ENCODE measurements around the gene SEMA4D. TPM values are rescaled to one million over a fixed set of nuclear protein-coding genes. Genes with fewer than 3 reads are reported as not detected.

SEMA4D gene
- total and polyA plus RNA-seq, 2 of the 13 experiments (the other 11 are each of a cell fraction or from before 2014, with no cell fraction given) = 0.13 to 0.16 TPM

DNA sequence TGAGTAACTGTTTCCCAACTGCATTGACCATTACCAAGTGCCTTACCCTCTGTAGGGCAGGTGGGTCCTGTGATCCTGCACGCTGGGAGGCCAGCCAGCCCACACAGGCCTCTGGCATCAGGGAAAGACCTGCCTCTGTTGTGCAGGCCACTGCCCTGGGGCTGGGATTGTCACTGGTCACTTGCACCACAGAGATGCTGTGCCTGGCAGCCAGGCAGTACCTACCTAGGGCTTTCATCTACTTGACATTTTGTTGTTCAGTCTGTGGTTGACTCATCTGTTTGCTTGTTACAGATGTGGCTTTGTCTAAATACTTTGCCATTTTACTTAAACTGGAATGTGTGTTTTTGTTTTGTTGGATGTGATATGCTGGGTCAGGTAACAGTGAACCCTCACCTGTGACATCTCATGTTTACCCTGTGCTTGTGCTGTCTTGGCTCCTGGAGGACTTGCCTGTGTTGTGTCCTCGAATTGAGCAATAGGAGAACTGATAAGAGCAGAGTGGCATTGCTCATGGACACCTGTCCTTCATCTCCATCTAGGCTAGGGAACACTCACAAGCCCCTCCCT is 146.8 kb downstream of the SEMA4D start (continued):
- peak; percentile 91 for TF ChIP-seq TEAD3 (CRISPR knock-in tag; optimal IDR thresholded peaks at IDR 0.05; ENCODE audit: borderline replicate concordance)
- peak; percentile 77 for TF ChIP-seq HNF4A (CRISPR knock-in tag; IDR thresholded peaks at IDR 0.05)
- TF ChIP-seq ZNF749 (CRISPR knock-in tag; IDR thresholded peaks at IDR 0.05; ENCODE audit: borderline replicate concordance) = no peak
- TF ChIP-seq, protein P1, sequence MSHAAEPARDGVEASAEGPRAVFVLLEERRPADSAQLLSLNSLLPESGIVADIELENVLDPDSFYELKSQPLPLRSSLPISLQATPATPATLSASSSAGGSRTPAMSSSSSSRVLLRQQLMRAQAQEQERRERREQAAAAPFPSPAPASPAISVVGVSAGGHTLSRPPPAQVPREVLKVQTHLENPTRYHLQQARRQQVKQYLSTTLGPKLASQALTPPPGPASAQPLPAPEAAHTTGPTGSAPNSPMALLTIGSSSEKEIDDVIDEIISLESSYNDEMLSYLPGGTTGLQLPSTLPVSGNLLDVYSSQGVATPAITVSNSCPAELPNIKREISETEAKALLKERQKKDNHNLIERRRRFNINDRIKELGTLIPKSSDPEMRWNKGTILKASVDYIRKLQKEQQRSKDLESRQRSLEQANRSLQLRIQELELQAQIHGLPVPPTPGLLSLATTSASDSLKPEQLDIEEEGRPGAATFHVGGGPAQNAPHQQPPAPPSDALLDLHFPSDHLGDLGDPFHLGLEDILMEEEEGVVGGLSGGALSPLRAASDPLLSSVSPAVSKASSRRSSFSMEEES (CRISPR knock-in tag; IDR thresholded peaks at IDR 0.05) = peak; percentile 71; the same call in 1 of the 2 replicates
- peak in 1 of 2 experiments; percentile 85; a peak in 2 of 4 replicates for TF ChIP-seq EP300 (IDR thresholded peaks at IDR 0.05; ENCODE audit: low read depth in 2 of 2, low read length in 2 of 2)
- peak; percentile 77 for TF ChIP-seq EP300 (CRISPR knock-in tag; IDR thresholded peaks at IDR 0.05; ENCODE audit: borderline replicate concordance)
- TF ChIP-seq, protein P2, sequence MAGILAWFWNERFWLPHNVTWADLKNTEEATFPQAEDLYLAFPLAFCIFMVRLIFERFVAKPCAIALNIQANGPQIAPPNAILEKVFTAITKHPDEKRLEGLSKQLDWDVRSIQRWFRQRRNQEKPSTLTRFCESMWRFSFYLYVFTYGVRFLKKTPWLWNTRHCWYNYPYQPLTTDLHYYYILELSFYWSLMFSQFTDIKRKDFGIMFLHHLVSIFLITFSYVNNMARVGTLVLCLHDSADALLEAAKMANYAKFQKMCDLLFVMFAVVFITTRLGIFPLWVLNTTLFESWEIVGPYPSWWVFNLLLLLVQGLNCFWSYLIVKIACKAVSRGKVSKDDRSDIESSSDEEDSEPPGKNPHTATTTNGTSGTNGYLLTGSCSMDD (CRISPR knock-in tag; IDR thresholded peaks at IDR 0.05) = no peak
- no peak for TF ChIP-seq ZNF598 (CRISPR knock-in tag; IDR thresholded peaks at IDR 0.05; ENCODE audit: borderline replicate concordance)
- peak; percentile 92; the same call in 1 of the 2 replicates for TF ChIP-seq FOXJ3 (CRISPR knock-in tag; IDR thresholded peaks at IDR 0.05; ENCODE audit: borderline replicate concordance)
- TF ChIP-seq, protein P3, sequence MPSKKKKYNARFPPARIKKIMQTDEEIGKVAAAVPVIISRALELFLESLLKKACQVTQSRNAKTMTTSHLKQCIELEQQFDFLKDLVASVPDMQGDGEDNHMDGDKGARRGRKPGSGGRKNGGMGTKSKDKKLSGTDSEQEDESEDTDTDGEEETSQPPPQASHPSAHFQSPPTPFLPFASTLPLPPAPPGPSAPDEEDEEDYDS (CRISPR knock-in tag; IDR thresholded peaks at IDR 0.05) = peak; percentile 49; the same call in 1 of the 2 replicates
- TF ChIP-seq ZNF33B (CRISPR knock-in tag; IDR thresholded peaks at IDR 0.05) = no peak
- TF ChIP-seq, protein P4, sequence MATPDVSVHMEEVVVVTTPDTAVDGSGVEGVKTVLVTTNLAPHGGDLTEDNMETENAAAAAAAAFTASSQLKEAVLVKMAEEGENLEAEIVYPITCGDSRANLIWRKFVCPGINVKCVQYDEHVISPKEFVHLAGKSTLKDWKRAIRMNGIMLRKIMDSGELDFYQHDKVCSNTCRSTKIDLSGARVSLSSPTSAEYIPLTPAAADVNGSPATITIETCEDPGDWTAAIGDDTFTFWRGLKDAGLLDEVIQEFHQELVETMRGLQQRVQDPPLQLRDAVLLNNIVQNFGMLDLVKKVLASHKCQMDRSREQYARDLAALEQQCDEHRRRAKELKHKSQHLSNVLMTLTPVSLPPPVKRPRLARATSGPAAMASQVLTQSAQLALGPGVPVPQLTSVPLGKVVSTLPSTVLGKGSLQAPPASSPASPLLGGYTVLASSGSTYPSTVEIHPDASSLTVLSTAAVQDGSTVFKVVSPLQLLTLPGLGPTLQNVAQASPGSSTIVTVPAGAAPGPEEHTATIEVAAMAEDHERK (CRISPR knock-in tag; IDR thresholded peaks at IDR 0.05; ENCODE audit: low read depth) = 0 out of 2 replicates have a peak, but pooled peaks have one; percentile 34
- TF ChIP-seq SOX13 (IDR thresholded peaks at IDR 0.05) = peak; percentile 86
- TF ChIP-seq SOX13 (CRISPR knock-in tag; conservative IDR thresholded peaks at IDR 0.05 in 1 of 2, IDR thresholded peaks at IDR 0.05 in 1 of 2) = peak in 1 of 2 experiments; percentile 96; a peak in 2 of 4 replicates
- TF ChIP-seq ZBTB38 (CRISPR knock-in tag; IDR thresholded peaks at IDR 0.05) = no peak
- TF ChIP-seq SIX1 (CRISPR knock-in tag; IDR thresholded peaks at IDR 0.05; ENCODE audit: borderline replicate concordance) = peak; percentile 94; the same call in 1 of the 2 replicates
- TF ChIP-seq NR2C2 (CRISPR knock-in tag; IDR thresholded peaks at IDR 0.05; ENCODE audit: borderline replicate concordance) = peak; percentile 86
- peak; percentile 61; the same call in 1 of the 2 replicates for TF ChIP-seq DPF2 (CRISPR knock-in tag; IDR thresholded peaks at IDR 0.05; ENCODE audit: borderline replicate concordance, low read depth)
- 0 out of 2 replicates have a peak, but pooled peaks have one; percentile 34 for TF ChIP-seq ZNF747 (CRISPR knock-in tag; IDR thresholded peaks at IDR 0.05; ENCODE audit: borderline replicate concordance)
- TF ChIP-seq, protein P5, sequence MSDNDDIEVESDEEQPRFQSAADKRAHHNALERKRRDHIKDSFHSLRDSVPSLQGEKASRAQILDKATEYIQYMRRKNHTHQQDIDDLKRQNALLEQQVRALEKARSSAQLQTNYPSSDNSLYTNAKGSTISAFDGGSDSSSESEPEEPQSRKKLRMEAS (IDR thresholded peaks at IDR 0.05) = peak; percentile 63
- no peak for TF ChIP-seq THYN1 (CRISPR knock-in tag; IDR thresholded peaks at IDR 0.05; ENCODE audit: borderline replicate concordance, low read depth)
- peak; percentile 72; the same call in 1 of the 2 replicates for TF ChIP-seq ZKSCAN8 (CRISPR knock-in tag; IDR thresholded peaks at IDR 0.05; ENCODE audit: borderline replicate concordance)
- TF ChIP-seq, protein P6, sequence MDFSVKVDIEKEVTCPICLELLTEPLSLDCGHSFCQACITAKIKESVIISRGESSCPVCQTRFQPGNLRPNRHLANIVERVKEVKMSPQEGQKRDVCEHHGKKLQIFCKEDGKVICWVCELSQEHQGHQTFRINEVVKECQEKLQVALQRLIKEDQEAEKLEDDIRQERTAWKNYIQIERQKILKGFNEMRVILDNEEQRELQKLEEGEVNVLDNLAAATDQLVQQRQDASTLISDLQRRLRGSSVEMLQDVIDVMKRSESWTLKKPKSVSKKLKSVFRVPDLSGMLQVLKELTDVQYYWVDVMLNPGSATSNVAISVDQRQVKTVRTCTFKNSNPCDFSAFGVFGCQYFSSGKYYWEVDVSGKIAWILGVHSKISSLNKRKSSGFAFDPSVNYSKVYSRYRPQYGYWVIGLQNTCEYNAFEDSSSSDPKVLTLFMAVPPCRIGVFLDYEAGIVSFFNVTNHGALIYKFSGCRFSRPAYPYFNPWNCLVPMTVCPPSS (IDR thresholded peaks at IDR 0.05) = no peak
- TF ChIP-seq HHEX (CRISPR knock-in tag; IDR thresholded peaks at IDR 0.05) = peak; percentile 59; the same call in 1 of the 2 replicates
